AG04450 (cell line): ENCODE data around the gene VPS13D. TPM values are rescaled to one million over a fixed set of nuclear protein-coding genes. Genes with fewer than 3 reads are reported as not detected.

Source experiments
- CTCF ChIA-PET: fragments of 300-600, 350-600 bp; formaldehyde crosslinking; extraction: SDS; loops from one replicate; lab custom pipeline; 2022; ENCODE audit warnings: antibody characterized with exemption, inconsistent platforms; lab: Charles Lee
- POLR2A ChIA-PET: fragments of 350-600 bp; formaldehyde crosslinking; extraction: SDS; loops from one replicate; lab custom pipeline; 2021; ENCODE audit warnings: antibody characterized with exemption, inconsistent platforms; lab: Yijun Ruan, JAX
- DNase-seq: peaks from one replicate; pipeline ENCODE4 v3.0.0-alpha.2; 2011; ENCODE audit warnings: low read depth, low spot score
- H3K27ac ChIP-seq: one replicate; pipeline ENCODE4 v1.5.1; 2012; ENCODE audit warnings: low read depth, low read length, control low read depth
- H3K27me3 ChIP-seq: one replicate; pipeline ENCODE4 v1.6.0; 2012; ENCODE audit warnings: low read length; ENCODE audit not compliant: control insufficient read depth, insufficient read depth
- H3K4me3 ChIP-seq: 2 replicates; pipeline ENCODE4 v1.5.1; 2011; ENCODE audit warnings: mild to moderate bottlenecking, low read depth, low read length, control low read depth
- H3K9me3 ChIP-seq: 2 replicates; pipeline ENCODE4 v1.5.1; 2012; ENCODE audit warnings: low read length; ENCODE audit not compliant: control insufficient read depth, insufficient read depth
- CTCF ChIP-seq: IDR thresholded peaks from 2 replicates; pipeline ENCODE4 v1.5.1; 2011; ENCODE audit warnings: low read depth, low read length, control low read depth, inconsistent platforms
- polyA plus RNA-seq: library from polyadenylated mRNA; depleted of rRNA; stranded (reverse); fragments of >200 nt; gene quantifications from 2 replicates; pipeline ENCODE4 v1.2.3, GENCODE V29; 2011

VPS13D gene
- polyA plus RNA-seq, 1 experiment, result 18.3 TPM

- POLR2A ChIA-PET, result no interaction called here
- no peak for TF ChIP-seq CTCF
- no peak overlapping the region for H3K4me3 ChIP-seq
- H3K9me3 ChIP-seq, result no peaks in the 10 kb centered on the region
- CTCF ChIA-PET, result interaction anchor here (1.0 to 3.2 kb wide), 3 partner anchors 10 to 119 kb away, joined by 5 to 17 read pairs (median 5); no protein-coding TSS in a partner anchor
- H3K27me3 ChIP-seq, result no peaks in the 10 kb centered on the region
- DNase-seq, result no peak
- H3K27ac ChIP-seq, result no peak overlapping the region
Measured at GRCh38 chr1:12244585-12244984, 14.8 kb downstream of the VPS13D start.

- no peak for DNase-seq
- ChIA-PET CTCF (interaction anchor here (1.0 to 3.2 kb wide), 2 partner anchors 11 to 120 kb away, joined by 5 to 17 read pairs; no protein-coding TSS in a partner anchor), POLR2A (no interaction called here)
- H3K27ac ChIP-seq, result no peak overlapping the region
- no peaks in the 10 kb centered on the region for H3K9me3 ChIP-seq
- no peak for TF ChIP-seq CTCF
- H3K4me3 ChIP-seq, result no peak overlapping the region
- no peaks in the 10 kb centered on the region for H3K27me3 ChIP-seq
Measured at GRCh38 chr1:12245116-12245515, 15.3 kb downstream of the VPS13D start.

GRCh38 chr1:12245733-12246132 is 15.9 kb downstream of the VPS13D start:
- Histone ChIP-seq H3K27ac (no peak overlapping the region), H3K9me3 (no peaks in the 10 kb centered on the region), H3K27me3 (no peaks in the 10 kb centered on the region), H3K4me3 (no peak overlapping the region)
- TF ChIP-seq CTCF, result no peak
- ChIA-PET POLR2A (no interaction called here), CTCF (no interaction called here)
- no peak for DNase-seq

GRCh38 chr1:12246584-12246983 is 16.8 kb downstream of the VPS13D start:
- Histone ChIP-seq H3K4me3 (no peak overlapping the region), H3K27ac (no peak overlapping the region), H3K9me3 (no peaks in the 10 kb centered on the region), H3K27me3 (no peaks in the 10 kb centered on the region)
- no peak for DNase-seq
- CTCF ChIA-PET, result no interaction called here
- TF ChIP-seq CTCF, result no peak
- POLR2A ChIA-PET, result no interaction called here

GRCh38 chr1:12249181-12249580 is 19.4 kb downstream of the VPS13D start:
- POLR2A ChIA-PET, result no interaction called here
- no peaks in the 10 kb centered on the region for H3K9me3 ChIP-seq
- no peak overlapping the region for H3K4me3 ChIP-seq
- H3K27ac ChIP-seq, result no peak overlapping the region
- H3K27me3 ChIP-seq, result no peaks in the 10 kb centered on the region
- TF ChIP-seq CTCF, result no peak
- no peak for DNase-seq
- CTCF ChIA-PET, result interaction anchor here (1.0 to 1.2 kb wide), 2 partner anchors 20 to 125 kb away, joined by 3 to 5 read pairs; no protein-coding TSS in a partner anchor
